ENCODE measurements around the gene MBNL1. TPM values are rescaled to one million over a fixed set of nuclear protein-coding genes. Genes with fewer than 3 reads are reported as not detected.

Gene MBNL1
- total RNA-seq, 1 donor from 2014 or later: 172 TPM

- intact Hi-C loops (cut with micrococcal nuclease): loop anchor here (10.0 kb wide), 1 partner anchor 114 kb away; no protein-coding TSS in a partner anchor
- H3K4me1 ChIP-seq: peaks cover 99% of the 10 kb centered on the region
- DNase-seq: no peak
These were observed 119.9 kb downstream of the MBNL1 start for GRCh38 chr3:152388631-152389030.

GRCh38 chr3:152389316-152389934, 120.7 kb downstream of the MBNL1 start:
- no peak for DNase-seq
- Histone ChIP-seq H3K27ac (replicated peaks) (peak overlapping the region; percentile 77), H3K4me3 (no peak overlapping the region), H3K9me3 (replicated peaks) (no peaks in the 10 kb centered on the region), H3K27me3 (ENCODE audit: low read depth) (no peaks in the 10 kb centered on the region), H3K36me3 (no peaks in the 10 kb centered on the region), H3K4me1 (peaks cover 99% of the 10 kb centered on the region)
- TF ChIP-seq CTCF (IDR thresholded peaks at IDR 0.05; ENCODE audit: borderline replicate concordance): no peak
- intact Hi-C loops (cut with micrococcal nuclease): loop anchor here (10.0 kb wide), 1 partner anchor 115 kb away; no protein-coding TSS in a partner anchor

More at GRCh38 chr3:152388631-152389030, 119.9 kb downstream of the MBNL1 start:
- no peaks in the 10 kb centered on the region for H3K27me3 ChIP-seq (ENCODE audit: low read depth)
- no peaks in the 10 kb centered on the region for H3K9me3 ChIP-seq (replicated peaks)
- H3K27ac ChIP-seq (replicated peaks): peak overlapping the region; percentile 77
- no peak overlapping the region for H3K4me3 ChIP-seq
- H3K36me3 ChIP-seq: no peaks in the 10 kb centered on the region
- TF ChIP-seq CTCF (IDR thresholded peaks at IDR 0.05; ENCODE audit: borderline replicate concordance): no peak

DNA sequence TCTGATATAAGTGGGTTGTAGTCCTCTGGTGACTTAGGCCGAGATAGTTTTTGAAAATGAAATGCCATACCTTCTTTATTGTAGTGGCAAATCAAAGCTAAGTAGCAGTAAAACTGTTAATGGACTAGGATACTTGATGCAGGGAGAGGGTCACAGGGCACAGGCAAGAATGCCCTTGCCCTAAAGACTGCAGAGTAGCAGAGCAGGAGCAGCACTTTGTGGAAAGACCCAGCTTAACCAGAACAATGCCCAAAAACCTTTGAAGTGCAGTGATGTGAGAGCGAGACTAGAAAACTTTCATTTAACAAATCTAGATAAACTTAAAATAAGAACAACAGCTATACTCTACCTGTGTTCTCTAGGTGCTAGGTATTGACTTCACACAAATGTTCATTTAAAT, 121.9 kb downstream of the MBNL1 start:
- Histone ChIP-seq H3K27me3 (ENCODE audit: low read depth) (no peaks in the 10 kb centered on the region), H3K36me3 (no peaks in the 10 kb centered on the region), H3K9me3 (replicated peaks) (no peaks in the 10 kb centered on the region), H3K27ac (replicated peaks) (peak overlapping the region; percentile 87), H3K4me3 (no peak overlapping the region), H3K4me1 (peaks cover 99% of the 10 kb centered on the region)
- intact Hi-C loops (cut with micrococcal nuclease): no loop called here
- DNase-seq: no peak
- no peak for TF ChIP-seq CTCF (IDR thresholded peaks at IDR 0.05; ENCODE audit: borderline replicate concordance)

- intact Hi-C loops (cut with micrococcal nuclease): no loop called here
These were observed 122.9 kb downstream of the MBNL1 start for GRCh38 chr3:152391671-152392070.

GRCh38 chr3:152392272-152392880, 123.6 kb downstream of the MBNL1 start:
- H3K4me1 ChIP-seq: peaks cover 99% of the 10 kb centered on the region
- intact Hi-C loops (cut with micrococcal nuclease): no loop called here
- no peaks in the 10 kb centered on the region for H3K36me3 ChIP-seq
- no peak for TF ChIP-seq CTCF (IDR thresholded peaks at IDR 0.05; ENCODE audit: borderline replicate concordance)
- no peaks in the 10 kb centered on the region for H3K9me3 ChIP-seq (replicated peaks)
- H3K27me3 ChIP-seq (ENCODE audit: low read depth): no peaks in the 10 kb centered on the region
- H3K4me3 ChIP-seq: no peak overlapping the region
- no peak for DNase-seq
- peak overlapping the region; percentile 87 for H3K27ac ChIP-seq (replicated peaks)

More at GRCh38 chr3:152391671-152392070, 122.9 kb downstream of the MBNL1 start:
- Histone ChIP-seq H3K9me3 (replicated peaks) (no peaks in the 10 kb centered on the region), H3K27me3 (ENCODE audit: low read depth) (no peaks in the 10 kb centered on the region), H3K36me3 (no peaks in the 10 kb centered on the region), H3K4me1 (peaks cover 99% of the 10 kb centered on the region), H3K4me3 (no peak overlapping the region), H3K27ac (replicated peaks) (peak overlapping the region; percentile 87)
- DNase-seq: no peak
- no peak for TF ChIP-seq CTCF (IDR thresholded peaks at IDR 0.05; ENCODE audit: borderline replicate concordance)
